Activated CD8-positive, alpha-beta T cell treated with anti-CD3 and anti-CD28 coated beads for 36 hours (primary cell): Measurements from ENCODE around the gene CNTNAP2. TPM values are rescaled to one million over a fixed set of nuclear protein-coding genes. Genes with fewer than 3 reads are reported as not detected.

Experiments
- ATAC-seq: fragments of 200-7000 bp; cut with Tn5 transposase; one replicate; pipeline ENCODE4 v1.10.0; 2021; ENCODE audit warnings: mild to moderate bottlenecking, moderate library complexity
- CTCF ChIA-PET: fragments of 350-600 bp; sonication (Branson Sonifier 250); formaldehyde crosslinking; loops from one replicate; lab custom pipeline; 2021; ENCODE audit warnings: antibody characterized with exemption; lab: Charles Lee
- POLR2A ChIA-PET: fragments of 350-600 bp; sonication (Branson Sonifier 250); formaldehyde crosslinking; loops from one replicate; lab custom pipeline; 2021; ENCODE audit warnings: antibody characterized with exemption; lab: Charles Lee
- DNase-seq: peaks from one replicate; pipeline ENCODE4 v3.0.0-alpha.2; 2020
- H3K27ac Mint-ChIP-seq: one replicate; pipeline ENCODE4 v1.8.0; 2021; ENCODE audit warnings: mild to moderate bottlenecking, mixed read lengths
- H3K27me3 Mint-ChIP-seq: one replicate; pipeline ENCODE4 v1.8.0; 2021; ENCODE audit warnings: mixed read lengths
- H3K36me3 Mint-ChIP-seq: one replicate; pipeline ENCODE4 v1.8.0; 2021; ENCODE audit warnings: low read depth, mixed read lengths
- H3K4me1 Mint-ChIP-seq: one replicate; pipeline ENCODE4 v1.8.0; 2021; ENCODE audit warnings: low read depth, mixed read lengths
- H3K4me3 Mint-ChIP-seq: one replicate; pipeline ENCODE4 v1.8.0; 2021; ENCODE audit warnings: mild to moderate bottlenecking, moderate library complexity, mixed read lengths
- H3K9me3 Mint-ChIP-seq: one replicate; pipeline ENCODE4 v1.8.0; 2021; ENCODE audit warnings: mixed read lengths
- CTCF ChIP-seq: fragments of 200-600 bp; IDR thresholded peaks from one replicate; pipeline ENCODE4 v1.8.0; 2022; ENCODE audit warnings: antibody characterized with exemption, mild to moderate bottlenecking
- intact Hi-C: fragments of 100-400 bp; cut with micrococcal nuclease; formaldehyde crosslinking; loops from one replicate; pipeline ENCODE4 v1.10.0; 2022
- total RNA-seq, 2 experiments: library from RNA; stranded (reverse); gene quantifications; one replicate each; pipeline ENCODE4 v1.2.3, GENCODE V29; 2021

The CNTNAP2 gene
- total RNA-seq, 2 experiments from 2014 or later = not detected

GRCh38 chr7:146878901-146879300, 762.3 kb downstream of the CNTNAP2 start:
- CTCF ChIA-PET = no interaction called here
- Mint-ChIP-seq H3K4me3 (no peak overlapping the region), H3K4me1 (no peaks in the 10 kb centered on the region), H3K36me3 (no peaks in the 10 kb centered on the region), H3K27ac (no peak overlapping the region), H3K9me3 (peaks cover 10% of the 10 kb centered on the region), H3K27me3 (no peaks in the 10 kb centered on the region)
- POLR2A ChIA-PET = no interaction called here
- ATAC-seq = no peak
- intact Hi-C loops = no loop called here
- DNase-seq = no peak
- TF ChIP-seq CTCF = no peak

GRCh38 chr7:146885231-146885630, 768.6 kb downstream of the CNTNAP2 start:
- no peak for TF ChIP-seq CTCF
- H3K27me3 Mint-ChIP-seq = no peaks in the 10 kb centered on the region

GRCh38 chr7:146889806-146890555, 773.4 kb downstream of the CNTNAP2 start:
- Mint-ChIP-seq H3K27ac (no peak overlapping the region), H3K36me3 (no peaks in the 10 kb centered on the region), H3K4me1 (no peaks in the 10 kb centered on the region), H3K4me3 (no peak overlapping the region), H3K9me3 (peaks cover 3% of the 10 kb centered on the region), H3K27me3 (no peaks in the 10 kb centered on the region)
- ATAC-seq (no peak), DNase-seq (no peak)
- intact Hi-C loops = no loop called here
- ChIA-PET CTCF (interaction anchor here (0.7 kb wide), 1 partner anchor 1390 kb away, joined by 3 read pairs; no protein-coding TSS in a partner anchor), POLR2A (no interaction called here)
- no peak for TF ChIP-seq CTCF

More at GRCh38 chr7:146885231-146885630, 768.6 kb downstream of the CNTNAP2 start:
- ChIA-PET CTCF (no interaction called here), POLR2A (no interaction called here)
- DNase-seq (no peak), ATAC-seq (no peak)
- no peak overlapping the region for H3K4me3 Mint-ChIP-seq
- peaks cover 11% of the 10 kb centered on the region for H3K9me3 Mint-ChIP-seq
- no peak overlapping the region for H3K27ac Mint-ChIP-seq
- intact Hi-C loops = no loop called here
- no peaks in the 10 kb centered on the region for H3K36me3 Mint-ChIP-seq
- H3K4me1 Mint-ChIP-seq = no peaks in the 10 kb centered on the region

- Mint-ChIP-seq H3K4me3 (no peak overlapping the region), H3K27me3 (no peaks in the 10 kb centered on the region), H3K4me1 (no peaks in the 10 kb centered on the region), H3K36me3 (no peaks in the 10 kb centered on the region), H3K9me3 (peaks cover 3% of the 10 kb centered on the region), H3K27ac (no peak overlapping the region)
- ChIA-PET CTCF (no interaction called here), POLR2A (no interaction called here)
- DNase-seq (no peak), ATAC-seq (no peak)
- intact Hi-C loops = no loop called here
- TF ChIP-seq CTCF = no peak
Observed at GRCh38 chr7:146892151-146892550, 775.5 kb downstream of the CNTNAP2 start.

- DNase-seq = no peak
- no peak for ATAC-seq
- Mint-ChIP-seq H3K36me3 (no peaks in the 10 kb centered on the region), H3K9me3 (peaks cover 2% of the 10 kb centered on the region), H3K27me3 (no peaks in the 10 kb centered on the region), H3K4me1 (no peaks in the 10 kb centered on the region), H3K4me3 (no peak overlapping the region), H3K27ac (no peak overlapping the region)
- intact Hi-C loops = no loop called here
- no peak for TF ChIP-seq CTCF
- ChIA-PET POLR2A (no interaction called here), CTCF (no interaction called here)
Observed at GRCh38 chr7:146894927-146895326, 778.3 kb downstream of the CNTNAP2 start.
